NCI-H345 treated with DMSO at 0.1 percent for 48 hours (cell line): ENCODE results near the gene HMCN2.
"Not testable (repeated sequence)": the region's sequence is repeated elsewhere in the genome, so short reads cannot be mapped to it uniquely, and the experiment has no call there.

ENCODE experiments used
- DNase-seq: peaks from one replicate; lab custom pipeline; 2025; ENCODE audit not compliant: unreplicated experiment; lab: John Stamatoyannopoulos, UW

Gene HMCN2

GRCh38 chr9:130239741-130240241, 25.8 kb upstream of the HMCN2 start:
- no peak for DNase-seq

- peak; percentile 89 for DNase-seq
Observed at GRCh38 chr9:130240410-130241197, 25.0 kb upstream of the HMCN2 start.

DNA sequence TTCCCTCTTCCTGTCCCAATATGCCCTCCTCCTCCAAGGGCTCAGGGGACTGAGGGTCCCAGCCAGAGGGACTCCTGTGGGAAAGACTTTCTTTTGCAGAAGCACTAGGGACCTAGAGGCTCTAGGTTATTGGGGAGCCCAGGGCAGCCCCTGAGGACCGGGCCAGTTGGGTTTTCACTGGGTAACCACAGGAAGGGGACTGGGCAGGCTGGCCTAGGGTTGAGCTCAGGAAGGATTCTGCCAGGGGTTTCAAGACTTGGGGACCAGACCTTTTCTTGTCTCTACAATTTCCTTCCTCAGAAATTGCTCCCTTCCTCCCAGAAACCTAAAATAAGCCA, 24.4 kb upstream of the HMCN2 start:
- DNase-seq: no peak

DNA sequence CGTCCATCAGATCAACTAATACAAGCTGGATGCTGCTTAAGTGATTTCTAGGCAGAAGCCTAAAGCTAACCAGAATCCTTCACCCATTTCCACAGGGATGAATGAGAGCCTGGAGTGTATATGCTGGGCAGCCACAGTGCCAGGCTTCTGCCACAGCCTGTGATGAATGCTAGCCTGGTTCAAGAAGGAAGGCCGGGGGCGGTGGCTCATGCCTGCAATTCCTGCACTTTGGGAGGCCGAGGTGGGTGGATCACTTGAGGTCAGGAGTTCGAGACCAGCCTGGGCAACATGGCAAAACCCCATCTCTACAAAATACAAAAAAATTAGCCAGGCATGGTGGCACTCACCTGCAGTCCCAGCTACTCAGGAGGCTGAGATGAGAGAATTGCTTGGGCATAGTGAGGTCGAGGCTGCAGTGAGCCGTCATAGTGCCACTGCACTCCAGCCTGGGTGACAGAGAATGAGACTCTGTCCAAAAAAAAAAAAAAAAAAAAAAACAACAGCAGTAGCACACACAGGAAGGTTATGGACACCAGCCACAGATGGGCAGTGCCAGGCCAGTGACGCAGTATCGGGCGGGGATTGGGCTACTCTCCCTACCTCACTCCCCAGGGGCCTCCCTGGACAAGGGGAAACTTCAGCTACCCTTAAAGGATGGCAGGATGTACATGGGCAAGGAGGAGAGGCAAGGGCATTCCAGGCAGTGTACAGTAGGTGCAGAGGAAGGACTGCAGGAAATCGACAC, 23.1 kb upstream of the HMCN2 start:
- DNase-seq: no peak

GRCh38 chr9:130243015-130243881, 22.3 kb upstream of the HMCN2 start:
- DNase-seq: peak; percentile 38

- no peak for DNase-seq
Observed at GRCh38 chr9:130243882-130244170, 21.7 kb upstream of the HMCN2 start.

GRCh38 chr9:130244548-130245165, 20.9 kb upstream of the HMCN2 start:
- no peak for DNase-seq

GRCh38 chr9:130245474-130245873, 20.1 kb upstream of the HMCN2 start:
- DNase-seq: no peak

GRCh38 chr9:130246126-130246525, 19.4 kb upstream of the HMCN2 start:
- DNase-seq: no peak

- DNase-seq: no peak
Observed at GRCh38 chr9:130254747-130255630, 10.6 kb upstream of the HMCN2 start.

DNA sequence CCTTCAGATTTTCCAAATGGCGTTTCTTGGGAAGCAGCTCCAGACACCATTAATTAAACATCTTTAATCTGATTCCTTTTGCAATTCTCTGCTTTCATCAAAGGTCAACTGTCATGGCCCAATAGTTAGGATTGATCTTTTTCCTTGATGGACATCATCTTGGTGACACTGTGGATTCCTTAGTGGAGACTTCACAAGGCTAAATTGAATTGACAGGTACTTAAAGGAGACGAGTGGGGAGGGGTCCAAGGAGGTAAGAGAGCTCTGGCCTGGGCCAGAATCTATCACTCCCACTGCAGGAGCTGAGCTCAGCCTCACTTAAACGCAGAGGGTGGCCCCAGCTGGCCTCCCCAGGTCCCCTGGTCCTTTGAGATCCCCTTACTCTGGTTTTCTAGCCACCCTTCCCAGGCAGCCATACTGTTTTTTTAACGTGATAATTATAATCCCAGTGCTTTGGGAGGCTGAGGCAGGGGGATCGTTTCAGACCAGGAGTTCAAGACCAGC, 9.9 kb upstream of the HMCN2 start:
- DNase-seq: no peak

DNA sequence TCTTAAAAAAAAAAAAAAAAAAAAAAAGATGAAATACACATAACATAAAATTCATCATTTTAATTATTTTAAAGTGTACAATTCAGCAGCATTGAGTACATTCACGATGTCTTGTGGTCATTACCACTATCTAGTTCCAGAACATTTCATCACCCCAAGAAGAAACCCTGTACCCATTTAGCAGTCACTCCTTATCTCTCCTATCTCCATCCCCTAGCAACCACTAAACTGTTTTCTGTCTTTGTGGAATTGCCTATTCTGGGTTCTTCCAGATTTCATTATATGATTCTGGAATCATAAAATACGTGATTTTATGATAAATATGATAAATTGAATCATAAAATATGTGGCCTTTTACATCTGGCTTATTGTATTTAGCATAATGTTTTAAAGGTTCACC, 8.9 kb upstream of the HMCN2 start:
- DNase-seq: no peak

GRCh38 chr9:130258137-130258536, 7.4 kb upstream of the HMCN2 start:
- DNase-seq: not testable (repeated sequence)

DNA sequence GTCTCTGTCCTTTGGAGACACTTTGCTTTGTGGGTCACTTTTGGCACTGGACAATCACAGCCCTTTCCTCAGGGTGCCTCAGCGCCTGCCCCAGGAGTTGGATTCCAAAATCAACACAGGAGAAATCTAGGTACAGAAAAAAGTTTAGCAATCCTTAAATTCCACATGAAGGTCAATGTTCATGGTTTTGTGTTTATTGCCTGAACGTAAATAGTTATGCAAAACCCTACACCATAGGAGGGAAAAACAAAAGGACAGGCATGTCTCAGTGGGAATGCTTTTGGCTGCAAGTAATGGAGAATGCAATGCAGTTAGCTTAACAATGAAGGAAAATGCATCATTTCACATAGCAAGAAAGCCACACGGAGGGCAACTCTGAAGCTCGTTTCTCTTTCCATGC, 6.5 kb upstream of the HMCN2 start:
- DNase-seq: no peak

- DNase-seq: no peak
Observed at GRCh38 chr9:130260816-130261765, 4.5 kb upstream of the HMCN2 start.

DNA sequence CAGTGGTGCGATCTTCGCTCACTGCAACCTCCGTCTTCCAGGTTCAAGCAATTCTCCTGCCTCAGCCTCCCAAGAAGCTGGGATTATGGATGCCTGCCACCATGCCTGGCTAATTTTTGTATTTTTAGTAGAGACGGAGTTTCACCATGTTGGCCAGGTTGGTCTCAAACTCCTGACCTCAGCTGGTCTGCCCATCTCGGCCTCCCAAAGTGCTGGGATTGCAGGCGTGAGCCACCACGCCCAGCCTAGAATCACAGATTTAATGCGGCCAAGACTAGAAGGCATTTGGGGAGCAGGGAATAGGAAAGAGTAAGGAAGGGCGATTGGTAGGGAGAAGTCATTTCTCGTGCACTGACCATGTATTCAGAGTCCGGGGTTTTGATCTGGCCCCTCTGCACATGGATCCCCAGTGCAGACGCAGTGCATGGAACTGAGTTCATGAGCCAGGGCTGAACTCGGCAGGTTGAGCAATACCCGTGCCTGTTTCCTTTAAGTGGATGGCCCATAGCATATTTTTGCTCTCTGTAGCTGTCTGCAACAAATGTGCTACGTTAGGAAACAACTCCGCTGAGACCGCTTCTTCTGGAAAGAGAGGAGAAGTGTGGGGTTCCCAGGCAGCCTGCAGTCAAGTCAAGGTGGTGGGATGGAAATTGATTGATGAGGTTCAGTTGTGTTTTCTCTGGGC, 3.4 kb upstream of the HMCN2 start:
- no peak for DNase-seq

DNA sequence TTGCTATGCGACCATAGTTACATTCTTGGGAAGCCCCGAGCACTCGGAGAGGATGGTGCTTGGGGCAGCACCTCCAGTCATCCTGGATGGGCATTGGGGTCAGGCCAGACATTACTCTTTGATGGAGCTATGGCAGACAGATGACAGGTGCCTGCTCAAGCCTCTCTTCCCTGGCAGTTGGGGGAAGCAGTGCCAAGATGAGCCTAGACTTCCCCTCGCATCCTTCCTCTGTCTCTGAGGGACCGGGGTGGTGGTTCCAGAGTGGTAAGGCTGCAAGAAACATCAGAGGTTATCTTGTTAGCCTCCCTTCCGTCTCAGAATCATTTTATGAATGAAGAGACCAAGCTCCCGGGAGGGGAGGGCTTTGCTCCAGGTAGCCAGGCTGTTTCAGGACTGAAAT, 2.8 kb upstream of the HMCN2 start:
- DNase-seq: no peak
